Vagina (tissue), 2 donors: ENCODE data around the gene MRAS. TPM values are rescaled to one million over a fixed set of nuclear protein-coding genes. Genes with fewer than 3 reads are reported as not detected.

Experiments
- DNase-seq, 2 donors: peaks; one replicate each; pipeline ENCODE4 v3.0.0-alpha.2; 2017; ENCODE audit errors: extremely low spot score in 2 of 2
- H3K27ac ChIP-seq: fragments of 200-600 bp; sonication (generic); one replicate; pipeline ENCODE4 v1.5.1; 2019
- H3K27me3 ChIP-seq: fragments of 200-600 bp; sonication (generic); one replicate; pipeline ENCODE4 v1.5.1; 2019
- H3K36me3 ChIP-seq, 2 donors: fragments of 200-600 bp; sonication (generic); one replicate each; pipeline ENCODE4 v1.5.1; 2017 to 2019
- H3K4me1 ChIP-seq: fragments of 200-600 bp; sonication (generic); one replicate; pipeline ENCODE4 v1.5.1; 2019
- H3K4me3 ChIP-seq, 2 donors: fragments of 200-600 bp; sonication (generic); 1 replicate in 1 of 2; 2 replicates in 1 of 2; pipeline ENCODE4 v1.5.1; 2016 to 2019
- H3K9me3 ChIP-seq: fragments of 200-600 bp; sonication (generic); one replicate; pipeline ENCODE4 v1.5.1; 2019
- POLR2A ChIP-seq, 2 donors: fragments of 450-650 bp; IDR thresholded peaks; one replicate each; pipeline ENCODE4 v1.6.1; 2017; ENCODE audit warnings: antibody characterized with exemption in 2 of 2, mild to moderate bottlenecking in 2 of 2, moderate library complexity in 2 of 2
- POLR2AphosphoS5 ChIP-seq, 2 donors: sonication (generic); formaldehyde crosslinking; IDR thresholded peaks; one replicate each; pipeline ENCODE4 v1.9.0; 2017; ENCODE audit warnings: antibody characterized with exemption in 2 of 2, mild to moderate bottlenecking in 2 of 2, low read depth in 1 of 2; ENCODE audit not compliant: insufficient read depth in 1 of 2
- intact Hi-C: fragments of 100-400 bp; cut with DNase I; formaldehyde crosslinking; loops from one replicate; pipeline ENCODE4 v1.15.1; 2023
- total RNA-seq: library from RNA; depleted of rRNA; stranded (reverse); fragments of >200 nt; gene quantifications from one replicate; pipeline ENCODE4 v1.2.3, GENCODE V29; 2016
- TF ChIP-seq, protein P1 (sequence below), 3 experiments: fragments of 450-650 bp in 2 of 3; fragments of 200-600 bp in 1 of 3; sonication (generic) in 1 of 3; IDR thresholded peaks; one replicate each; pipeline ENCODE4 v1.5.1; 2017 to 2019; ENCODE audit warnings: antibody characterized with exemption in 3 of 3, mild to moderate bottlenecking in 2 of 3, moderate library complexity in 2 of 3

Gene MRAS
- total RNA-seq, 1 donor from 2014 or later, result 26.8 TPM

GRCh38 chr3:138310494-138310893 lies 37.9 kb upstream of the MRAS start:
- TF ChIP-seq POLR2AphosphoS5 (IDR thresholded peaks at IDR 0.05; ENCODE audit: insufficient read depth in 1 of 2, low read depth in 1 of 2) (no peak), POLR2A (IDR thresholded peaks at IDR 0.05) (no peak)
- TF ChIP-seq, protein P1, sequence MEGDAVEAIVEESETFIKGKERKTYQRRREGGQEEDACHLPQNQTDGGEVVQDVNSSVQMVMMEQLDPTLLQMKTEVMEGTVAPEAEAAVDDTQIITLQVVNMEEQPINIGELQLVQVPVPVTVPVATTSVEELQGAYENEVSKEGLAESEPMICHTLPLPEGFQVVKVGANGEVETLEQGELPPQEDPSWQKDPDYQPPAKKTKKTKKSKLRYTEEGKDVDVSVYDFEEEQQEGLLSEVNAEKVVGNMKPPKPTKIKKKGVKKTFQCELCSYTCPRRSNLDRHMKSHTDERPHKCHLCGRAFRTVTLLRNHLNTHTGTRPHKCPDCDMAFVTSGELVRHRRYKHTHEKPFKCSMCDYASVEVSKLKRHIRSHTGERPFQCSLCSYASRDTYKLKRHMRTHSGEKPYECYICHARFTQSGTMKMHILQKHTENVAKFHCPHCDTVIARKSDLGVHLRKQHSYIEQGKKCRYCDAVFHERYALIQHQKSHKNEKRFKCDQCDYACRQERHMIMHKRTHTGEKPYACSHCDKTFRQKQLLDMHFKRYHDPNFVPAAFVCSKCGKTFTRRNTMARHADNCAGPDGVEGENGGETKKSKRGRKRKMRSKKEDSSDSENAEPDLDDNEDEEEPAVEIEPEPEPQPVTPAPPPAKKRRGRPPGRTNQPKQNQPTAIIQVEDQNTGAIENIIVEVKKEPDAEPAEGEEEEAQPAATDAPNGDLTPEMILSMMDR (IDR thresholded peaks at IDR 0.05), result no peak
- H3K4me1 ChIP-seq, result no peaks in the 10 kb centered on the region
- intact Hi-C loops, result no loop called here
- H3K27me3 ChIP-seq, result no peaks in the 10 kb centered on the region
- no peak overlapping the region for H3K4me3 ChIP-seq
- H3K27ac ChIP-seq, result no peak overlapping the region
- DNase-seq, result no peak
- H3K9me3 ChIP-seq, result peaks cover 17% of the 10 kb centered on the region
- H3K36me3 ChIP-seq, result no peaks in the 10 kb centered on the region

DNA sequence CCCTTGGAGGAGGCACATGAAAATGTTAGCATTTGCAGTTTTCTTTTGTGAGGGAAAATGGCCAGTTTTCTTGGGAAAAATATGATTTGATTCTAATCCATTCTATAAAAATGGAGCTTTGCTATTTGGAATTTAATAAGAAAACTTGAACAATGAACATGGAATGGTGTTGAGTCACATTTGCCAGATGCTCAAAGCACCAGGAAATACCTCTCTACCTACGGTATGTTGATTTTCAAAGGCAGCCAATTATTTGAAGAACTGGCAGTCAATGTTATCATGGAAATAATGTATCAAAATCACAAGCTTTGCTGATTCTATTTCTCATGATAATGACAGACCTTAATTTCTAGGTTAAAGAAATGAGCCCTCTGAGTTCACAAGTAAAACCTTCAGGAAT lies 33.6 kb upstream of the MRAS start:
- Histone ChIP-seq H3K27me3 (no peaks in the 10 kb centered on the region), H3K36me3 (no peaks in the 10 kb centered on the region), H3K9me3 (no peaks in the 10 kb centered on the region), H3K4me3 (no peak overlapping the region), H3K4me1 (no peaks in the 10 kb centered on the region), H3K27ac (no peak overlapping the region)
- no peak for DNase-seq
- TF ChIP-seq, protein P1 (IDR thresholded peaks at IDR 0.05), result no peak
- TF ChIP-seq POLR2A (IDR thresholded peaks at IDR 0.05) (no peak), POLR2AphosphoS5 (IDR thresholded peaks at IDR 0.05; ENCODE audit: insufficient read depth in 1 of 2, low read depth in 1 of 2) (no peak)
- intact Hi-C loops, result no loop called here

- H3K36me3 ChIP-seq, result no peaks in the 10 kb centered on the region
- TF ChIP-seq POLR2A (IDR thresholded peaks at IDR 0.05) (no peak), POLR2AphosphoS5 (IDR thresholded peaks at IDR 0.05; ENCODE audit: insufficient read depth in 1 of 2, low read depth in 1 of 2) (no peak)
- TF ChIP-seq, protein P1 (IDR thresholded peaks at IDR 0.05), result no peak
- no peaks in the 10 kb centered on the region for H3K4me1 ChIP-seq
- no peak overlapping the region for H3K27ac ChIP-seq
- no peaks in the 10 kb centered on the region for H3K27me3 ChIP-seq
- intact Hi-C loops, result no loop called here
- H3K4me3 ChIP-seq, result no peak overlapping the region
- DNase-seq, result no peak
- H3K9me3 ChIP-seq, result no peaks in the 10 kb centered on the region
These were observed 30.7 kb upstream of the MRAS start for GRCh38 chr3:138317687-138318086.

GRCh38 chr3:138323971-138324370 lies 24.4 kb upstream of the MRAS start:
- H3K27ac ChIP-seq, result no peak overlapping the region
- TF ChIP-seq POLR2A (IDR thresholded peaks at IDR 0.05) (no peak), POLR2AphosphoS5 (IDR thresholded peaks at IDR 0.05; ENCODE audit: insufficient read depth in 1 of 2, low read depth in 1 of 2) (no peak)
- TF ChIP-seq, protein P1 (IDR thresholded peaks at IDR 0.05), result no peak
- DNase-seq, result peak in 1 of 2 donors; percentile 72

GRCh38 chr3:138325990-138326389 lies 22.4 kb upstream of the MRAS start:
- intact Hi-C loops, result no loop called here
- Histone ChIP-seq H3K27me3 (no peaks in the 10 kb centered on the region), H3K36me3 (no peaks in the 10 kb centered on the region), H3K27ac (no peak overlapping the region), H3K4me3 (no peak overlapping the region), H3K4me1 (peaks cover 22% of the 10 kb centered on the region), H3K9me3 (no peaks in the 10 kb centered on the region)
- TF ChIP-seq POLR2AphosphoS5 (IDR thresholded peaks at IDR 0.05; ENCODE audit: insufficient read depth in 1 of 2, low read depth in 1 of 2) (no peak), POLR2A (IDR thresholded peaks at IDR 0.05) (no peak)
- DNase-seq, result no peak

More at GRCh38 chr3:138323971-138324370, 24.4 kb upstream of the MRAS start:
- Histone ChIP-seq H3K4me3 (no peak overlapping the region), H3K9me3 (no peaks in the 10 kb centered on the region), H3K27me3 (no peaks in the 10 kb centered on the region), H3K36me3 (no peaks in the 10 kb centered on the region), H3K4me1 (peaks cover 11% of the 10 kb centered on the region)
- intact Hi-C loops, result no loop called here
